Right lobe of liver (tissue), 4 donors: Measurements from ENCODE around the gene PDE7B.

Experiments
- CTCF ChIP-seq, 4 donors: fragments of 200-600 bp in 3 of 4; fragments of 450-650 bp in 1 of 4; IDR thresholded peaks; one replicate each; pipeline versions ENCODE4 v1.5.1 to v1.8.0; 2016 to 2022; ENCODE audit warnings: antibody characterized with exemption in 4 of 4, mild to moderate bottlenecking in 2 of 4
- POLR2A ChIP-seq: fragments of 450-650 bp; IDR thresholded peaks from one replicate; pipeline ENCODE4 v1.6.1; 2017; ENCODE audit warnings: antibody characterized with exemption, mild to moderate bottlenecking
- donor health status: DM: no; HTN: no; CAD: no.
- donor health status: DM: no; HTN: no; CAD: no.
- donor health status: DM: no; HTN: yes; CAD: no.

- TF ChIP-seq CTCF (IDR thresholded peaks at IDR 0.05) (no peak), POLR2A (no peak)
These were observed 31.2 kb upstream of the PDE7B start for GRCh38 chr6:135820340-135820739.
